Measurements from ENCODE around the gene HIRIP3.

DNA sequence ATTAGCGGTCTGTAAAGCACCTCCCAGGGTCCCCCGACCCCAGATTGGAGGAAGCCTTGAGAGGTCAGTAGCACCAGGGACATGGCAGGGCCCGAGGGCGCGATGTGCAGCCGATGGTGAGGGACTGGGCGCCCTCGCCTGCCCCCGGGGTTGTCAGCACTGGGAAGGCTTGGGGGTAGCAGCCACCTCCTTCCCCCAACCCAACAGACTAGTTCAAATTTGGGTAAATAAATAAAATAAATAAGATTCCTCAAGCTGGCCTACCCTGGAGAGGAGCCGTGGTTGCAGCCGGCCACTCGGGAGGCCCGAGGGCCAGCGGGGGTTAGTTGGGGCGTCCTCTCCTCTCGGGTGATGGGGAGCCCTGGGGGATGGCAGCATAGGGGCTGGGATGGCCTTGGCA lies 29.0 kb upstream of the HIRIP3 start:
- TF ChIP-seq EZH2 (IDR thresholded peaks at IDR 0.05; ENCODE audit: low read depth, unreplicated experiment) (no peak), CREB1 (CRISPR knock-in tag; IDR thresholded peaks at IDR 0.05; ENCODE audit: low read depth) (no peak), CTCF (conservative IDR thresholded peaks at IDR 0.05; ENCODE audit: low read depth in 2 of 2) (no peak), POLR2AphosphoS5 (IDR thresholded peaks at IDR 0.05; ENCODE audit: low read depth) (no peak)
- TF ChIP-seq, protein P1, sequence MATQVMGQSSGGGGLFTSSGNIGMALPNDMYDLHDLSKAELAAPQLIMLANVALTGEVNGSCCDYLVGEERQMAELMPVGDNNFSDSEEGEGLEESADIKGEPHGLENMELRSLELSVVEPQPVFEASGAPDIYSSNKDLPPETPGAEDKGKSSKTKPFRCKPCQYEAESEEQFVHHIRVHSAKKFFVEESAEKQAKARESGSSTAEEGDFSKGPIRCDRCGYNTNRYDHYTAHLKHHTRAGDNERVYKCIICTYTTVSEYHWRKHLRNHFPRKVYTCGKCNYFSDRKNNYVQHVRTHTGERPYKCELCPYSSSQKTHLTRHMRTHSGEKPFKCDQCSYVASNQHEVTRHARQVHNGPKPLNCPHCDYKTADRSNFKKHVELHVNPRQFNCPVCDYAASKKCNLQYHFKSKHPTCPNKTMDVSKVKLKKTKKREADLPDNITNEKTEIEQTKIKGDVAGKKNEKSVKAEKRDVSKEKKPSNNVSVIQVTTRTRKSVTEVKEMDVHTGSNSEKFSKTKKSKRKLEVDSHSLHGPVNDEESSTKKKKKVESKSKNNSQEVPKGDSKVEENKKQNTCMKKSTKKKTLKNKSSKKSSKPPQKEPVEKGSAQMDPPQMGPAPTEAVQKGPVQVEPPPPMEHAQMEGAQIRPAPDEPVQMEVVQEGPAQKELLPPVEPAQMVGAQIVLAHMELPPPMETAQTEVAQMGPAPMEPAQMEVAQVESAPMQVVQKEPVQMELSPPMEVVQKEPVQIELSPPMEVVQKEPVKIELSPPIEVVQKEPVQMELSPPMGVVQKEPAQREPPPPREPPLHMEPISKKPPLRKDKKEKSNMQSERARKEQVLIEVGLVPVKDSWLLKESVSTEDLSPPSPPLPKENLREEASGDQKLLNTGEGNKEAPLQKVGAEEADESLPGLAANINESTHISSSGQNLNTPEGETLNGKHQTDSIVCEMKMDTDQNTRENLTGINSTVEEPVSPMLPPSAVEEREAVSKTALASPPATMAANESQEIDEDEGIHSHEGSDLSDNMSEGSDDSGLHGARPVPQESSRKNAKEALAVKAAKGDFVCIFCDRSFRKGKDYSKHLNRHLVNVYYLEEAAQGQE (IDR thresholded peaks at IDR 0.05; ENCODE audit: unreplicated experiment) = no peak

Measured in GM23338 (cell line).